ENCODE results near the gene TTLL7.
"Not testable (repeated sequence)": the region's sequence is repeated elsewhere in the genome, so short reads cannot be mapped to it uniquely, and the experiment has no call there.

Gene TTLL7

DNA sequence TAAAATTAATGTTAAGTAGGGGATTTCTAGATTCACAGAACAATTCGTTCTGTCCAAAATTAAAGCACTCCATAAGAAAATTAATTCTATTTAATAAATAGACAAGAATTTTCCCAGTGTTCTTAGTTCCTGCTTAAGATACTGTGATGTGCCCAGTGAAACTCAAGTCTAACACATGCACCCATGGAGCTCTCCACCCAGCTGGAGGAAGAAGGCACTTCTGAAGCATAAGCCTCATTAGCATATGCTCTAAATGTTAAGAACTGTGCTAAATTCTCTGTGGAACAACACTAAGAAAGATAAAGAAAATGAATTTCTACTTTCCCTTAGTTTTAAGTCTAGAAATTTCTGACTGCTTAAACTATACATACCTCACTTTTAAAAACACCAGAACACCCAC, 71.2 kb downstream of the TTLL7 start:
- no peak for DNase-seq

DNA sequence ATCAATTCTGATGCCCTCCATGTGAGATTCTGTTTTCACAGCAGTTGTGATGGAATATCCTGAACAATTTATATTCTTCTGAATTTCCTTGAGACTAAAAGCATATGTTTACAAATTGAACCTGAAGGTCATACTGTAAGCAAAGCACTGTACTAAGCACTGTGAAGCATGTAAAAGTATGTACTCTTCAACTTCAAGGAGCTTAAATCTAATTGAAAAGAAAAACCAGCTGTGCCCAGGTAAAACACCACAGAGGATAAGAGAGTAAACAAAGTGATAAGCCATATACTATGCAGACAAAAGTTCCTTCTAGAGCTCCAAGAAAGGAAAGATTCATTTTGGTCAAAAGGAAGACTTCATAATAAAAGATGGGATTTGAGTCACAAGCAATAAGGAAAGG, 71.9 kb downstream of the TTLL7 start:
- DNase-seq, result no peak

DNA sequence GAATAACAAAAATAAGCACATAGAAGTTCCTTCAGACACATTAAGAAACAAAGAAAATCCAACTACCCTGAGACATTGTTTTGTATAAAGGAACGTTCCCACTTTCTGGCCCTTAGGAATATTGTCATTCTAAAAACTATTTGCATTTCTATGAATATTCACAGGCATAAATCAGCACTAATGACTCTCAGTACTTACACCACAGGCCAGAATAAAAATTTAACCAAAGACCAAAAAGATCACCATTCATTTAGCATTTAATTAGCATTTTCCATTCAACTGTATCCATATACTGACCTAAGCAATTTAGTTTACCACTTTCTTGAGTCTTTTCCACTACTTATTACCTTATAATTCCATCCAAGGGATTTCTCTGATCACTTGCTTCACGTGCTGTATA, 75.4 kb downstream of the TTLL7 start:
- DNase-seq, result no peak

DNA sequence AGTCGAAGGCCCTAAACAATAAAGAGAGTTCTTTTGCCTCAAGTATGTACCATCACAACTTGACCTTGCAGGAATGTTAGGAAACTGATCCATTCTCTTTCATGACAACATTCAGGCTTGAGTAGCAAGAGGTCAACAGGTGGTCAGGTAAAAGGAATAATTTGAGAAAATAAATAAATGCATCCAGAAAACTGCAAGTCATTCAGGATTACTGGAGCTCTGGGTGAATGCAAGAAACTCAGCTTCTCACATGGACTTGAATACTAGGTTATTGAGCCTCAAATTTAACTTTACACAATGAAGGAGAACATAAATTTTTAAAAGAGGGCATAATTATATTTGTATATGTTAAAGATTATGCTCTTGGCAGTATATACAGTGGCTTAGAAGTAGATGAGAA, 76.5 kb downstream of the TTLL7 start:
- DNase-seq, result no peak

DNA sequence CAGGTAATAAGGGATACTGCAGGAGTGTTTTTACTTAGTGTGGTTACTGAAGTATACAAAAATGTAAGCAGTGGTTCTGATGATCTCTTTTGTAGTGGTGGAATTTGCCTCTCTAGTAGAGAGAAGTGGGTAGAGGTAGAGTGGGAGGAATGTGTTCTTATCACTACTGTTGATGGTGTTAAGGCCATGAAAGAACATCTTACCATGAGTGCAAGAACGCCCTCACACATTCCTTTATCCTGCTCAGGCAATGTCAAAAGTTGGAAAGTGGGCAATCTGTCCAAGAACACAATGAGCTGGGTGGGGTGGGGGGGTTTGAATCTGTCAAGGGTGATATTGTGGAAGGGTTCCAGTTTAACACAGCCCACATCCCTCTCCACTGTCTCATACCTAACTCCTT, 78.6 kb downstream of the TTLL7 start:
- no peak for DNase-seq

DNA sequence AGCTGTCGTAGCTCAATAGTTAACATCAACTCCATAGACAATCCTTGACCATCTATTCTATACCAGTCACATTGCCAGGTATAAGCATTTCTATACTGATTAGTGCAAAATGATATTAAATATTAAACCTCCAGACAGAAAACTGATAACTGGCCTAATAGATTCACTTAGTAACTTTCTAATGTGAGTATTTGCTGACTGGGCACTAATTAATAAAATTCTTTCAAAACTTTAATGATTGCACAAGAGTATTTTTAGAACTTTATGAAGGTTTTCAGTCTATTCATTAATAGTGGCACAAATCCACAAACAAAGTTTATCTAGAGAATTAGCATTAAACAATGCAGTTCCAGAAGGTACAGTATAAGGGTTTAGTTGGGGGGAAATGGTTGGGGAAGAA, 79.1 kb downstream of the TTLL7 start:
- no peak for DNase-seq

DNA sequence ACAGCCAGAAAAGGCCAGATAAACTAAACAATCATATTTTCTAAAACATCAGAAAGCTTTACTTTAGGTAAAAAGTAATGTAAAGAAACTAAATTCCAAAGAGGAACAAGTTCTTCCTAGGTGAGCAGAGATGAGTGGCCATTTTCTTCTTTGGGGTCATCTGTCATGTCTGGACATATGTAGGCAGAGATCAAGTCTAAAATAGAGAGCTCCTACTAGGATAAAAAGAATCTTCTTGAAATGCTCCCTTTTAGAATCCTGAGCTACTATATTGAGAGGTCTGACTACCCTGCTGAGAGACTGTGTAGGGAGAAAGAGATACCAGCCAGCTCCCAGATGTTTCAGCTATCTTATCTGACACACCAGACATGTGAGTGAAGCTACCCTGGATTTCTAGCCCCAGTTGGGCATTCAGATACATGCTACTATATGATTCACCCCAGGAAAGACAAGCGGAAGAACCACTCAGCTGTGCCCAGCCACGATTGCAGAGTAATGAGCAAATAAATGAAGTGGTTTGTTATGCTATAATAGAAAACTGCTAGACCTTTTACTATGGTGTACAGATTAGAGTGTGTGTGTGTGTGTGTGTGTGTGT, 80.1 kb downstream of the TTLL7 start:
- DNase-seq, result no peak

DNA sequence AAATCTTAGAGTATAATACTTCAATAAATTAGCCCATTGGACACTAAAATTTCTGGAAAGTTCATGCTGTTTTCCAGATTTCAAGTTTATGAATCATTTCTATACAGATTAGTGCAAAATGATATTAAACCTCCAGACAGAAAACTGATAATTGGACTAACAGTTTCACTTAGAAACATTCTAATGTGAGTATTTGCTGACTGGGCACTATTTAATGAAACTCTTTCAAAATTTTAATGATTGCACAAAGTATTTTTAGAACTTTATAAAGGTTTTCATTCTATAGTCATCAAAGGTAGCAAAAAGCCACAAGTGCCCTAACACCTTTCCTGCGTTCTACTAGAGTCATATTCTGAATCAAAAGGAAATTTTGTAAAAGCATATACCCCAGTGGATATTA, 81.0 kb downstream of the TTLL7 start:
- no peak for DNase-seq

DNA sequence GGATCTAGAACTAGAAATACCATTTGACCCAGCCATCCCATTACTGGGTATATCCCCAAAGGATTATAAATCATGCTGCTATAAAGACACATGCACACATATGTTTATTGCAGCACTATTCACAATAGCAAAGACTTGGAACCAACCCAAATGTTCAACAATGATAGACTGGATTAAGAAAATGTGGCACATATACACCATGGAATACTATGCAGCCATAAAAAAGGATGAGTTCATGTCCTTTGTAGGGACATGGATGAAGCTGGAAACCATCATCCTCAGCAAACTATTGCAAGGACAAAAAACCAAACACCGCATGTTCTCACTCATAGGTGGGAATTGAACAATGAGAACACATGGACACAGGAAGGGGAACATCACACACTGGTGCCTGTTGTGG, 82.8 kb downstream of the TTLL7 start:
- not testable (repeated sequence) for DNase-seq

DNA sequence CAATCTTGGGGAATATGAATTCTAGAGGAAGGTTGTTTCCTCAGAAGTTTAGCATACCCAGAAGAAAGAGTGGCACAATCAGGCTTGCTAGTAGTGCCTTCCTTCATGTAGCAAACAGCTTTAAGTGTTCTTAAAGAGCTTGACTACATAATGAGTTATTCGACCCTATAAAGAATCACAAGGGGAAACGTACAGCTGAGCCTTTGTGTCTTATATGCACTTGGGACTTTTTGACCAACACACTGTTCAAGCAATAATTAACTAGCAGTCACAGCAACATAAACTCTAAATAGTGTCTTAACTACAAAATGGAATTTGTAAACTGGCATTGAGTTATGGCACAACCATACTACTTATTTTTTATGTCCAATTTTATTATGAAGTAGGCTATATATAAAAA, 86.1 kb downstream of the TTLL7 start:
- no peak for DNase-seq

DNA sequence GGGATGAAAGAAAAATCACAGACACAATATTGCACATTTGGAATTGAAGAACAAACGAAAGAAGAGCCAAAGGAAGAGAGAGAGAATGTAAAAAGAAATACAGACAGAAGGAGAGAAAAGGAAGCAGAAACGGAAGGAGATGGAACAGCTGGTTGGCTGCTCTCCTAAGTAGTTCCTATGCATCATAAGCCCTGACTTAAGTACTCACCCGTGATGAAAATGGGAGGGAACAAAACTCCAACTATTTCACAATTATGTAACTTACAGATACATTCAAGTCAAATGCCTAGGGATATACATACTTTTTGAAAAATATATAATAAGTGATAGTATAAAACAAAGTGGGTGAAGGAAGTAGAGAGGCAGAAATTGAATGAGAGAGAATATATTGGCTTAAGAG, 88.5 kb downstream of the TTLL7 start:
- DNase-seq, result no peak

DNA sequence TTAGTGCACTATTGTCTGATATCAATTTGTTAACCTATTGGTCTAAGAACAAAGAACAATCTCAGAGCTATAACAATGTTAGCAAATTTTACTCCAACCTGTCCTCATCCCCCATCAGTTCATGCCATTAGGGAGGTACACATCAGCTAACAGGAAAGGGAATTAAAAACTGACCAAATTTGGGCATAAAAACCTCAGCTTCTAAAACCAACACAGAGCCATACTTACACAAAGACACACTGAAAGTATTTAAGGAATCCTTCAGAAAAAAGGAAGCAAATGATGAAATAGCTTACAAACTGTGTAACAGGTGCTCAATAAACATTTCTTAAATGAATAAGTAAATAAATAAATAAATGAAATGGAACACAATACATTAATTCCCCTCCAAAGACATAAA, 89.2 kb downstream of the TTLL7 start:
- no peak for DNase-seq

DNA sequence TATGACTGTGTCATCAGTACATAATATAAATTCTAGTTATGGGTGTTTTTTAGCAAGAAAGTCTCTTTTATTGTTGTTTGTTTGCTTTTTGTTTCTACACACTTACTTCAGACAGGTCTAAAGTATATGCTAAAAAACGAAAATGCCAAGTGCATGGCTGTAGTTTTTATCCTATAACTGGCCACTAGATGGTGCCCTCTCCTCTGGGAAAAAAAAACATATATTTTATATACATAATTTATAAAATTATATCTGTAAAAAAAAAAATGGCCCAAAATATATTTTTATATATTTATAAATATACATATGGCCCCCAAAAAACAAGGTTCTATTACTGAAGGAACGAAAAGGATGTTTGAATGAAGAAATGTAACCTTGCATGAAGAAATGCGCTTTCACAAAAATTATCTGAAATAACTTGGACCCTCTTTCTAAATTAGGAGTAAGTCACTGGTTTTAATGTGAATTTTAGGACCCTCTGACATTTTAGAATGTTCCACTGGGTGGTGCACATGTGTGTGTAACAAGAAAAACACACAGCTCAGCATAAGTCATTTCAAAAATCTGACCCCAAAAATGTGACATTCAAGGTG, 93.5 kb downstream of the TTLL7 start:
- peak in 1 of 2 experiments; percentile 44 for DNase-seq

DNA sequence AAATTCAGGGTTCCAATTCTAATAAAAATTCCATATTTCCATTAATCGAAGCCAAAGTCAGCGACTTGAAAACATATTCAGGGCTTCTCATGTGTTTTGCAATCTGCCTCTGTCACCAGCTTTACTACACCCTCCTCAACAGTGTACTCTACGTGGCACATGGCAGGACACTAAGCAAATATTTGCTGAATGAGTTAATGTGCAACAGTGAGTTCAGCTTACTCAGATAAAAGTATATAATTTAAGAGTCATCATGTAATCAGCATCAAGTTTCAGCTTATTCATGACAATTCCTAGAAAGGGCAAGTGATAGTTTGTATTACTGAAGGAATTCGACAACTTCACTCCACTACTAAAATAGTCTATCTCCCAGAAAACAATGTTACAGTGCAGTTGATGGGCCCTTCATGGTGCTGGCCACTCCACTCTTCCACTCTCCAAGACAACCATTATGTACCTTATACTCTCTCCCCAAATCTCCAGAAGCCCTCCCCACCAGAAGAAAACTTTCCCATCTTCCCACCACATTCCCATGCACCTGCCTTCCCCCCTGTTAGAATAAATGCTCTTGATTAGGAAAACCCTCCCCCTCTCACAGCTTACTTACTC, 97.3 kb downstream of the TTLL7 start:
- DNase-seq, result no peak

DNA sequence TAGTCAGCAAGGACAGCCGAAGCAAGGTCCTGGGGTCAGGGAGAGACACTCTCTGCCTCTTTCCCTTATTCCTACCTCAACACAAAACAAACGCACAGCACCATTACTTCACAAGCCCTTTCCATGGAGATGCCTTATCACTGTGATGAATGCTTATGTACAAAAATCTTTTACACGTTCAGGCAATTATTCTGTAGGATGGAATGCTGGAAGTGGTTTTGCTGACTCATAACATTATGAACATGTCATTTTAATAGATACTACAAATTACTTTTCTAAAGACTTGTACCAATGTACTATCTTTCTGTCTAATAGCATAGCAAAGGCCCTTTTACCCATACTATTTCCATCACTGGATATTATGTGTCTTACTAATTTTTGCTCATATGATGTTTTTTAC, 98.4 kb downstream of the TTLL7 start:
- no peak for DNase-seq

DNA sequence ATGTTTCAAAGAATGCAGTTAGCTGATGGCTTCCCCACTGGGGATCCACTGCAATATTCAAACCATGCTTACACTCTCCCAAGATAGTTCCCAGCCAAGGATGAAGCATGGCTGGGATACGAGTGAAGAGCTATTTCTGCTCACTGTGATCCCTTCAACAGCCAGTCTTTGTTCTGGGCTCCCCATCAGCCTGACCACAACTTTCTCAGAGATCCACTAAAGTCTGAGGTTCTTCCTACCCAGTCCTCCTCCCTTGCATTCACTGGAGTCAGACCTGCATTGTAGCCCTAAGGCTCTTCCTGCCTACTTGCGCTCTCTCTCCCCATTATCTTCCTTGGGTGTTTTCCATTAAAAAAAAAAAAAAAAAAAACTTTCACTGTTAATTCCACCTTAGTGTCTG, 101.4 kb downstream of the TTLL7 start:
- no peak for DNase-seq

DNA sequence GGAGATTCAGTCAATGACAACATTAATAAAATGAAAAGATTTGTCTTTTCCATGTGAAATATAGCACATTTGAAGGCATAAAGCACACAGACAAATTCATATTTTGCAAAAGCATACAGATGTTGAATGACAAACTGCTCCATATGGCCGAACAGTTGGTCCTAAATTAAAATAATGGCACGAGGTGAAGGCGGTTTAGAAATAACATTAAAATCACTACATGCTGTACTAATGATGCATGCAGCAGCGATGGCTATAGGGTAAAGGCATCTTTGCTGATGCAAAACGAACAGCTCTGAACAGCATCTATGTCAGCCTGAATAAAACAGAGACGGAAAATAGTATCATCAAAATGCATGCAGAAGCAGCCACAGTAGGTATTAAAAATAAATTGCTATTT, 102.6 kb downstream of the TTLL7 start:
- DNase-seq, result no peak

DNA sequence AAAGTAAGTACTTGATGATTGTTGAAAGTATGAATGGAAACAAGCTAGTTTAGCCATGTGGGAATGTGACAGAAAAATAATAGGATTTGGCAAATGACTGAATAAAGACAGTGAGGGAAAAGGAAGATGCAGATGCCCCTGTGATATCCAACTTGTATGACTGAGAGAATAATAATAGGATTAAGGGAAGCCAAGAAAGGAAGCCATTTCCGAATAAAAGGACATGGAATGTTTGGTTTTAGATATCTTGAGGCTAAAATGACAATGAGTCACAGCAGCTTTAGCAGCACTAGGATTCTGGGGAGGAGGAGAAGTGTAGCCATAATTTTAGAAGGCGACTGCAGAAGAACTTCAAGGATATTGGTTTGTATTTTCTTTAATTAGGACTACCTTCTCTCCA, 109.2 kb downstream of the TTLL7 start:
- no peak for DNase-seq

DNA sequence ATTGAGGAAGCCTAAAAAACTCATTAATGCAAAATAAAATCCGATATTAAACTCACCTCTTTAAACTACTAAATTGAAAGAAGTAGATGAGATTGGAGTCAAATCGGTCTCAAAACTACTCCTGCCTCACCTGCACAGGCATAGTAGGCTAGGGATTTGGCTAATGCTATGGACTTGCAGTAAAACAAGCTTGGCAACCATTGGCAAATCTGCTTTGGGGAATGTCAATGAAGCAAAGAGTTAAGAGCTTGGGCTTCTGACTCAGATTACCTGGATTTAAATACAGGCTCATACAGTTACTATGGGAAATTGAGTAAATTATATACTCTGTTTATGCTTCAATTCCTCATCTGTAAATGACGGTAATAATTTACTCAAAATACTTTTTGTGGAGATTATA, 111.4 kb downstream of the TTLL7 start:
- no peak for DNase-seq

DNA sequence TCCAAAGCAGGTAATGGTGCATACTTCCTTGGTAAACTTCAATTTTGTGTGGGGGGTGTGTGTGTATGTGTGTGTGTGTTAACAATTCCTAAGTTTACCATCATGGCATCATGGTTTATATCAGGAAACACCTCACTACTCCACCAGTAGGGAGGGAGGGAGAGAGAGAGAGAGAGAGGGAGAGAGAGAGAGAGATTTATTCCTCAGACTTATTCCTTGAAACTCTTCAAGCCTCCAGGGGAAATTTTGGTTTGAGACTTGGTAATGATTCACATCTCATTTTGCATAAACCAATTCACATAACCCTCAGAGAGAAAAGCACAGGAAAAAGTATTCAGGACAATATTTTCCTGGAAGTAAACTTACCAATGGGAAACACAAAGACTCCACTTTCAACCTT, 115.0 kb downstream of the TTLL7 start:
- no peak for DNase-seq

DNA sequence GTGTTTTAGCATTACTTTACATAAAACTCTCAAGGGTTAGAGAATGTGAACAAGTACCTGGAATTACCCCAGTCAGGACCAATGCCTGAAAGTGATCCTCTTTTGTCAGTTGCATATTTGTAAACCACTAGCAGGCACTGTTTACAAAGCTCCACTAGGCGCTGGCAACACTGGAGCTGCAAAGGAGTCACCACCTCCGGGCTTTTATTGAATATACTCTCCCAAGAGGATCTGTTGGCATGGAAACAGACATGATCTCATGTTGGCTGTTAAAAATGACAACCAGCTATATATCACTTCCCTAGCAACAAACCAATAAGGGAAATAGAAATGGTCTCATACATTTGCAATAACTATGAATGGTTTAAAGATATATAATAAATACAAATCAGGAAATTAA, 116.0 kb downstream of the TTLL7 start:
- DNase-seq, result peak in 1 of 2 experiments; percentile 51

DNA sequence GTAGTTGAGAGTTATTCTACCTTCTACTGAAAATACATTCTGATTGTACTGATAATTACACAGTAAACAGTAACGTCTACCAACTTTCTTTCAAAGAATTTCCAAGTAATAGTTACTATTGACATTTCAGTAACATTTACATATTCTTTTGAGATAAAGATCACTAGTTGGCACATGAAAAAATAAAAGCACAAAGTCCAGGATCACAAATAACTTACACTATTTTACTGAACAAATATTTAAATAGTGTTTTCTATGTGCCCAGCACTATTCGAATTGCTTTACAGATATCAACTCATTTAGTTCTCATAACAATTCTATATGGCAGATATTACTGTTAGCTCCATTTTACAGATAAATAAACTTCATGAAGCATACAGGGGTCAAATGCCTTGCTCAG, 126.4 kb downstream of the TTLL7 start:
- peak in 1 of 2 experiments; percentile 30 for DNase-seq

DNA sequence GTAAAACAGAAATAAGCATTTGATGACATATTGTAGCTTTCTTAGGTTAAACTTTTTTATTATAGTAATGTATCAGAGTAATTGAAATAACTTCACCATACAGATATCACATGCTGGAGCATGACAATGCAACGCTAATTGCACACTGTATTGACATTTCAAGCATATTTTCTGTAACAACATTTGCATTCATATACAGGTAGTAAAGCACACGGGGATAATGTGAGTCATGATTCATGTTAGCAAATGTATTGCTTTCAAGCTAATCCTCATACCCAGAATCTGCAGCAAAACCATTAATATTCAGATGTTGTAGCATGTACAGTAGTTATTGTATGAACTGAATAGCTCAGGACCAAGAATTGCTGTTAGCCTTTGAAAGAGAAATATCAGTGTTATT, 133.9 kb downstream of the TTLL7 start:
- DNase-seq, result peak in 1 of 2 experiments; percentile 19

DNA sequence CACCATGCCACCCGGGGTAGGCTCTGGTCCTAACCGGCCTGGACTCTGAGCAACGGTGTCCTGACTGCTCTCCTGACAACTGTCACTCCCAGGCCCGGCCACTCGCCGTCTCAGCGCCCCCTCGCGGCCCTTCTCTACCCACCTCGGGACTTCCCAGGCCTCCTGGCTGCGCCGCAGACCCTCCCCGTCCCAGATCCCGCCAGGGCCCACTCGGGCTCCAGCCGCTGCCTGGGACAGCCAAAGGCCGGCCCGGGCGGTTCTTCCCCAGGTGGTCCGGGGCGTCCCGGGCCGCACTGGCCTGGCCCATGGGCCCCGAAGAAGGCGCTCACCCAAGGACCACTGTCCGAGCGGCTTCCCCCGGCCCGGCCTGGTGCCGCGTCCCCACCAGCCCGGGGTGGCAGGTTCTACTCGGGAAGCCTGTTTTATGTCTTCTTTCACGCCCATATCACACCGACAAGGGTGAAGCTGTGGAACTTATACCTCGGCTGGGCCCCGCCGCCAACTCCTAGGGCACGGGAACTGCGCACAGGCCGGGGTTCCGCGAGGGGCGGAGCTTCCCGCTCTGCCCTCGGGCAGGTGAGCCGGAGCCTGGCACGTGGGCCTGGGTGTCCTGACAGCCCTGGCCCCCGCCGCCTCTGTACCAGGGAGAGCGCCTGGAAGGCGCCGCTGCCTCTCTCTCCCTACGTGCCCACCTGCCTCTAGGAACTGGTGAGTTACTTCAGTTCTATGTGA, 138.3 kb downstream of the TTLL7 start:
- DNase-seq, result peak in 1 of 2 experiments; percentile 68

All from NCI-H526 (cell line).